ENCODE results near the gene PSMA6.
"Not testable (repeated sequence)": the region's sequence is repeated elsewhere in the genome, so short reads cannot be mapped to it uniquely, and the experiment has no call there.

PSMA6 gene

GRCh38 chr14:35292051-35292769 is at the start of gene PSMA6:
Gene PSMA6 (plus strand): TSS chr14:35292382. CDS start chr14:35292477, 95 bp downstream.
- ATAC-seq (ENCODE audit: low read depth) (peak; percentile 93), DNase-seq (ENCODE audit: low spot score in 2 of 2) (peak; percentile 90 to 97)
- no peaks in the 10 kb centered on the region for H3K27me3 Mint-ChIP-seq
- H3K27ac Mint-ChIP-seq = peak within 1 kb of the TSS; percentile 96
- peaks cover 15% of the 10 kb centered on the region for H3K4me1 Mint-ChIP-seq
- H3K36me3 Mint-ChIP-seq = peaks cover 4% of the 10 kb centered on the region
- H3K9me3 Mint-ChIP-seq = no peaks in the 10 kb centered on the region
- H3K4me3 Mint-ChIP-seq = peak within 1 kb of the TSS; percentile 97

GRCh38 chr14:35242599-35243311 is 49.4 kb upstream of the PSMA6 start:
- H3K27me3 Mint-ChIP-seq = no peaks in the 10 kb centered on the region
- H3K4me1 Mint-ChIP-seq = no peaks in the 10 kb centered on the region
- no peaks in the 10 kb centered on the region for H3K9me3 Mint-ChIP-seq
- ATAC-seq (ENCODE audit: low read depth) = no peak
- DNase-seq (ENCODE audit: low spot score in 2 of 2) = no peak
- H3K27ac Mint-ChIP-seq = no peak overlapping the region
- H3K36me3 Mint-ChIP-seq = peaks cover 2% of the 10 kb centered on the region
- H3K4me3 Mint-ChIP-seq = no peak overlapping the region

- Mint-ChIP-seq H3K27me3 (no peaks in the 10 kb centered on the region), H3K4me1 (no peaks in the 10 kb centered on the region), H3K9me3 (no peaks in the 10 kb centered on the region), H3K4me3 (no peak overlapping the region), H3K27ac (no peak overlapping the region), H3K36me3 (peaks cover 3% of the 10 kb centered on the region)
- ATAC-seq (ENCODE audit: low read depth) (no peak), DNase-seq (ENCODE audit: low spot score in 2 of 2) (no peak)
These were observed 48.2 kb upstream of the PSMA6 start for GRCh38 chr14:35243956-35244355.

GRCh38 chr14:35244542-35244941 is 47.6 kb upstream of the PSMA6 start:
- Mint-ChIP-seq H3K36me3 (peaks cover 3% of the 10 kb centered on the region), H3K27ac (no peak overlapping the region), H3K9me3 (no peaks in the 10 kb centered on the region), H3K4me3 (no peak overlapping the region), H3K4me1 (no peaks in the 10 kb centered on the region), H3K27me3 (no peaks in the 10 kb centered on the region)
- ATAC-seq (ENCODE audit: low read depth) = no peak
- no peak for DNase-seq (ENCODE audit: low spot score in 2 of 2)

GRCh38 chr14:35245051-35245450 is 47.1 kb upstream of the PSMA6 start:
- Mint-ChIP-seq H3K4me1 (no peaks in the 10 kb centered on the region), H3K36me3 (peaks cover 3% of the 10 kb centered on the region), H3K27me3 (no peaks in the 10 kb centered on the region), H3K4me3 (no peak overlapping the region), H3K27ac (no peak overlapping the region), H3K9me3 (no peaks in the 10 kb centered on the region)
- DNase-seq (ENCODE audit: low spot score in 2 of 2) (no peak), ATAC-seq (ENCODE audit: low read depth) (no peak)

- ATAC-seq (ENCODE audit: low read depth) = no peak
- peaks cover 4% of the 10 kb centered on the region for H3K4me1 Mint-ChIP-seq
- H3K27ac Mint-ChIP-seq = peak overlapping the region; percentile 12
These were observed 44.3 kb upstream of the PSMA6 start for GRCh38 chr14:35247777-35248475.

GRCh38 chr14:35248476-35248788 is 43.8 kb upstream of the PSMA6 start:
- ATAC-seq (ENCODE audit: low read depth) = no peak
- H3K27ac Mint-ChIP-seq = peak overlapping the region; percentile 12
- H3K4me3 Mint-ChIP-seq = no peak overlapping the region
- peaks cover 16% of the 10 kb centered on the region for H3K36me3 Mint-ChIP-seq
- no peaks in the 10 kb centered on the region for H3K9me3 Mint-ChIP-seq
- H3K4me1 Mint-ChIP-seq = peaks cover 4% of the 10 kb centered on the region
- DNase-seq (ENCODE audit: low spot score in 2 of 2) = no peak
- no peaks in the 10 kb centered on the region for H3K27me3 Mint-ChIP-seq

More at GRCh38 chr14:35247777-35248475, 44.3 kb upstream of the PSMA6 start:
- no peak for DNase-seq (ENCODE audit: low spot score in 2 of 2)
- H3K4me3 Mint-ChIP-seq = no peak overlapping the region
- H3K36me3 Mint-ChIP-seq = peaks cover 14% of the 10 kb centered on the region
- no peaks in the 10 kb centered on the region for H3K9me3 Mint-ChIP-seq
- H3K27me3 Mint-ChIP-seq = no peaks in the 10 kb centered on the region

GRCh38 chr14:35250319-35250718 is 41.9 kb upstream of the PSMA6 start:
- H3K4me3 Mint-ChIP-seq = no peak overlapping the region
- no peaks in the 10 kb centered on the region for H3K9me3 Mint-ChIP-seq
- no peak overlapping the region for H3K27ac Mint-ChIP-seq
- no peak for DNase-seq (ENCODE audit: low spot score in 2 of 2)
- H3K36me3 Mint-ChIP-seq = peaks cover 23% of the 10 kb centered on the region
- H3K27me3 Mint-ChIP-seq = no peaks in the 10 kb centered on the region
- no peak for ATAC-seq (ENCODE audit: low read depth)
- peaks cover 14% of the 10 kb centered on the region for H3K4me1 Mint-ChIP-seq

- DNase-seq (ENCODE audit: low spot score in 2 of 2) (no peak), ATAC-seq (ENCODE audit: low read depth) (no peak)
- peaks cover 27% of the 10 kb centered on the region for H3K36me3 Mint-ChIP-seq
- H3K27me3 Mint-ChIP-seq = no peaks in the 10 kb centered on the region
- H3K27ac Mint-ChIP-seq = no peak overlapping the region
- H3K9me3 Mint-ChIP-seq = no peaks in the 10 kb centered on the region
- H3K4me1 Mint-ChIP-seq = peaks cover 14% of the 10 kb centered on the region
- H3K4me3 Mint-ChIP-seq = no peak overlapping the region
These were observed 39.7 kb upstream of the PSMA6 start for GRCh38 chr14:35252451-35252868.

GRCh38 chr14:35253056-35253455 is 39.1 kb upstream of the PSMA6 start:
- peaks cover 27% of the 10 kb centered on the region for H3K36me3 Mint-ChIP-seq
- H3K4me3 Mint-ChIP-seq; H3K27ac Mint-ChIP-seq; DNase-seq (ENCODE audit: low spot score in 2 of 2); ATAC-seq (ENCODE audit: low read depth); H3K27me3 Mint-ChIP-seq; H3K9me3 Mint-ChIP-seq: not testable (repeated sequence)
- H3K4me1 Mint-ChIP-seq = peaks cover 14% of the 10 kb centered on the region

GRCh38 chr14:35254034-35254622 is 38.1 kb upstream of the PSMA6 start:
- not testable (repeated sequence) for H3K27me3 Mint-ChIP-seq; H3K4me3 Mint-ChIP-seq; DNase-seq (ENCODE audit: low spot score in 2 of 2); H3K9me3 Mint-ChIP-seq; ATAC-seq (ENCODE audit: low read depth); H3K27ac Mint-ChIP-seq
- H3K4me1 Mint-ChIP-seq = peaks cover 14% of the 10 kb centered on the region
- H3K36me3 Mint-ChIP-seq = peaks cover 25% of the 10 kb centered on the region

GRCh38 chr14:35254736-35255135 is 37.4 kb upstream of the PSMA6 start:
- no peak for DNase-seq (ENCODE audit: low spot score in 2 of 2)
- H3K27me3 Mint-ChIP-seq = no peaks in the 10 kb centered on the region
- no peak overlapping the region for H3K4me3 Mint-ChIP-seq
- no peak for ATAC-seq (ENCODE audit: low read depth)
- peaks cover 14% of the 10 kb centered on the region for H3K4me1 Mint-ChIP-seq
- no peaks in the 10 kb centered on the region for H3K9me3 Mint-ChIP-seq
- peaks cover 25% of the 10 kb centered on the region for H3K36me3 Mint-ChIP-seq
- H3K27ac Mint-ChIP-seq = no peak overlapping the region

GRCh38 chr14:35255711-35256110 is 36.5 kb upstream of the PSMA6 start:
- Mint-ChIP-seq H3K4me3 (no peak overlapping the region), H3K9me3 (no peaks in the 10 kb centered on the region), H3K4me1 (peaks cover 14% of the 10 kb centered on the region), H3K27ac (no peak overlapping the region), H3K36me3 (peaks cover 25% of the 10 kb centered on the region), H3K27me3 (no peaks in the 10 kb centered on the region)
- DNase-seq (ENCODE audit: low spot score in 2 of 2) = no peak
- no peak for ATAC-seq (ENCODE audit: low read depth)

- H3K4me1 Mint-ChIP-seq = peaks cover 10% of the 10 kb centered on the region
- H3K4me3 Mint-ChIP-seq = no peak overlapping the region
- no peaks in the 10 kb centered on the region for H3K27me3 Mint-ChIP-seq
- no peaks in the 10 kb centered on the region for H3K9me3 Mint-ChIP-seq
- ATAC-seq (ENCODE audit: low read depth) (no peak), DNase-seq (ENCODE audit: low spot score in 2 of 2) (no peak)
- H3K27ac Mint-ChIP-seq = no peak overlapping the region
- peaks cover 22% of the 10 kb centered on the region for H3K36me3 Mint-ChIP-seq
These were observed 34.4 kb upstream of the PSMA6 start for GRCh38 chr14:35257809-35258208.

Measured in memory B cell (primary cell).